Neural cell (in vitro differentiated cells): Measurements from ENCODE around the gene CDHR4.
A peak's percentile ranks its signal among the peaks of the same experiment; 100 is the strongest.

Experiments
- EZH2 ChIP-seq: fragments of 200-600, 300-800 bp; shearing (Covaris generic), sonication (generic); IDR thresholded peaks from 2 replicates; pipeline ENCODE4 v1.6.1; 2014; ENCODE audit warnings: antibody characterized with exemption, low read length, borderline replicate concordance, mild to moderate bottlenecking; ENCODE audit not compliant: insufficient read depth, poor library complexity, severe bottlenecking
- MXI1 ChIP-seq: fragments of 450-650 bp; conservative IDR thresholded peaks from 2 replicates; pipeline ENCODE4 v1.6.1; 2014; ENCODE audit warnings: antibody characterized with exemption, mild to moderate bottlenecking; ENCODE audit not compliant: poor library complexity, severe bottlenecking
- POLR2AphosphoS5 ChIP-seq: IDR thresholded peaks from 2 replicates; pipeline ENCODE4 v1.6.1; 2012
- TF ChIP-seq, protein P1 (sequence below): IDR thresholded peaks from 2 replicates; pipeline ENCODE4 v1.6.1; 2012; ENCODE audit warnings: borderline replicate concordance
- TF ChIP-seq, protein P2 (sequence below): fragments of 450-650 bp; IDR thresholded peaks from 2 replicates; pipeline ENCODE4 v1.5.1; 2014; ENCODE audit warnings: antibody characterized with exemption, mild to moderate bottlenecking, moderate library complexity; ENCODE audit not compliant: poor library complexity, severe bottlenecking

DNA sequence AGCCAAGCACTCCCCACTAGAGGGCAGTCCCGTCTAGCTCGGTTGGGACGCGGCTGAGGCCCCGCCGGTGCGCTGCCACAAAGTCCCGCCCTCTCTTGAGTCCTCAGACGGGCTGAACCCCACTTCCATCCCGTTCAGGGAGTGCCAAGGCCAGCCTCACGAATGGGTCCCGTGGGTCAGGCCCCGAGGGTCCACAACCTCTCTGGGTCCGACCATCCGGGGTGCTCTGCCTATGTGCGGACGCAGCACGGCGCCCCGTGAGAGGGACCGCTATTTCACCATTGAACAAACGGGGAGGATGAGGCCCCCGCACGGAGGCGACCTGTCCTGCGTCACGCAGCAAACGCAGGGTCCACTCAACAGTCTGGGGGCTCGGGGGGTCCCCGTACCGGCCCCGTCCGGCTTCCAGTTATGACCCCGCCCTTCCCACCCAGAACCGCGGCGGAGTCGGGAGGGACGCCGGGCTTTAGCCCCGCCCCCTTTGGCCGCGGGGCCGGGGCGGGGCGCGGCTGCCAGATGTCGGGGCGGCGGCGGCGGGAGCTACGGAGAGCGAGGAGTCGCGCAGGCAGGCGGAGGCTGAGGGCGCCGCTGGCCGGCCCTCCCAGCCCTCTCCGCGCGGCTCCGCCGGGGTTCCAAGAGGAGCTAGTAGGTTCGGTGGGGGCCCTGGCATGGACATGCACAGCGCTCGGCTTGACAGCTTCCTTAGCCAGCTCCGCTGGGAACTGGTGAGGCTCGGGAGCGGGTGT lies 3.2 kb upstream of the CDHR4 start, which contains the start of gene INKA1:
- TF ChIP-seq, protein P1, sequence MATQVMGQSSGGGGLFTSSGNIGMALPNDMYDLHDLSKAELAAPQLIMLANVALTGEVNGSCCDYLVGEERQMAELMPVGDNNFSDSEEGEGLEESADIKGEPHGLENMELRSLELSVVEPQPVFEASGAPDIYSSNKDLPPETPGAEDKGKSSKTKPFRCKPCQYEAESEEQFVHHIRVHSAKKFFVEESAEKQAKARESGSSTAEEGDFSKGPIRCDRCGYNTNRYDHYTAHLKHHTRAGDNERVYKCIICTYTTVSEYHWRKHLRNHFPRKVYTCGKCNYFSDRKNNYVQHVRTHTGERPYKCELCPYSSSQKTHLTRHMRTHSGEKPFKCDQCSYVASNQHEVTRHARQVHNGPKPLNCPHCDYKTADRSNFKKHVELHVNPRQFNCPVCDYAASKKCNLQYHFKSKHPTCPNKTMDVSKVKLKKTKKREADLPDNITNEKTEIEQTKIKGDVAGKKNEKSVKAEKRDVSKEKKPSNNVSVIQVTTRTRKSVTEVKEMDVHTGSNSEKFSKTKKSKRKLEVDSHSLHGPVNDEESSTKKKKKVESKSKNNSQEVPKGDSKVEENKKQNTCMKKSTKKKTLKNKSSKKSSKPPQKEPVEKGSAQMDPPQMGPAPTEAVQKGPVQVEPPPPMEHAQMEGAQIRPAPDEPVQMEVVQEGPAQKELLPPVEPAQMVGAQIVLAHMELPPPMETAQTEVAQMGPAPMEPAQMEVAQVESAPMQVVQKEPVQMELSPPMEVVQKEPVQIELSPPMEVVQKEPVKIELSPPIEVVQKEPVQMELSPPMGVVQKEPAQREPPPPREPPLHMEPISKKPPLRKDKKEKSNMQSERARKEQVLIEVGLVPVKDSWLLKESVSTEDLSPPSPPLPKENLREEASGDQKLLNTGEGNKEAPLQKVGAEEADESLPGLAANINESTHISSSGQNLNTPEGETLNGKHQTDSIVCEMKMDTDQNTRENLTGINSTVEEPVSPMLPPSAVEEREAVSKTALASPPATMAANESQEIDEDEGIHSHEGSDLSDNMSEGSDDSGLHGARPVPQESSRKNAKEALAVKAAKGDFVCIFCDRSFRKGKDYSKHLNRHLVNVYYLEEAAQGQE = peak; percentile 43
- TF ChIP-seq EZH2 (no peak), MXI1 (peak; percentile 58), POLR2AphosphoS5 (peak; percentile 63)
- TF ChIP-seq, protein P2, sequence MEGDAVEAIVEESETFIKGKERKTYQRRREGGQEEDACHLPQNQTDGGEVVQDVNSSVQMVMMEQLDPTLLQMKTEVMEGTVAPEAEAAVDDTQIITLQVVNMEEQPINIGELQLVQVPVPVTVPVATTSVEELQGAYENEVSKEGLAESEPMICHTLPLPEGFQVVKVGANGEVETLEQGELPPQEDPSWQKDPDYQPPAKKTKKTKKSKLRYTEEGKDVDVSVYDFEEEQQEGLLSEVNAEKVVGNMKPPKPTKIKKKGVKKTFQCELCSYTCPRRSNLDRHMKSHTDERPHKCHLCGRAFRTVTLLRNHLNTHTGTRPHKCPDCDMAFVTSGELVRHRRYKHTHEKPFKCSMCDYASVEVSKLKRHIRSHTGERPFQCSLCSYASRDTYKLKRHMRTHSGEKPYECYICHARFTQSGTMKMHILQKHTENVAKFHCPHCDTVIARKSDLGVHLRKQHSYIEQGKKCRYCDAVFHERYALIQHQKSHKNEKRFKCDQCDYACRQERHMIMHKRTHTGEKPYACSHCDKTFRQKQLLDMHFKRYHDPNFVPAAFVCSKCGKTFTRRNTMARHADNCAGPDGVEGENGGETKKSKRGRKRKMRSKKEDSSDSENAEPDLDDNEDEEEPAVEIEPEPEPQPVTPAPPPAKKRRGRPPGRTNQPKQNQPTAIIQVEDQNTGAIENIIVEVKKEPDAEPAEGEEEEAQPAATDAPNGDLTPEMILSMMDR = peak; percentile 97
